H1 (cell line): Measurements from ENCODE around the gene TFAP2A. TPM values are rescaled to one million over a fixed set of nuclear protein-coding genes. Genes with fewer than 3 reads are reported as not detected.
A peak's percentile ranks its signal among the peaks of the same experiment; 100 is the strongest.

Experiments
- CHD1 ChIP-seq: IDR thresholded peaks from 2 replicates; pipeline ENCODE4 v1.6.1; 2012; ENCODE audit warnings: low read depth, low read length, improper control_type of control experiment
- KDM4A ChIP-seq: IDR thresholded peaks from one replicate; pipeline ENCODE4 v1.7.1; 2012; ENCODE audit warnings: low read depth, mild to moderate bottlenecking, moderate library complexity, low read length, inconsistent platforms; ENCODE audit not compliant: severe bottlenecking
- SIRT6 ChIP-seq: IDR thresholded peaks from one replicate; pipeline ENCODE4 v1.7.1; 2012; ENCODE audit warnings: low read length, inconsistent platforms
- polyA plus RNA-seq, 7 experiments: library from polyadenylated mRNA; depleted of rRNA in 3 of 7; stranded (reverse) in 5 of 7; unstranded in 2 of 7; fragments of >200 nt in 5 of 7; fragments of 200-250 nt in 2 of 7; gene quantifications; 1 replicate in 5 of 7; 2 replicates in 1 of 7; 4 replicates in 1 of 7; pipeline versions ENCODE4 v1.2.1 to v1.2.3, GENCODE V29; 2011 to 2013; ENCODE audit warnings: missing spikeins in 2 of 7, mixed read lengths in 2 of 7
- total RNA-seq: library from RNA; stranded (reverse); fragmentation: NEBNext Ultra II Directional; extraction: Animal tissue kit (Norgen Biotek cat#: 25700); gene quantifications from 2 replicates; pipeline ENCODE4 v1.2.1, GENCODE V29; 2021

Gene TFAP2A
- total and polyA plus RNA-seq, 2 of the 8 experiments (the other 6 are each of a cell fraction or from before 2014, with no cell fraction given): 0.23 TPM; not detected in 1

- TF ChIP-seq KDM4A: peak; percentile 35
- TF ChIP-seq SIRT6: no peak
- no peak for TF ChIP-seq CHD1
These were observed 16.2 kb downstream of the TFAP2A start (continued) for GRCh38 chr6:10398446-10399218.
